RWPE1 (cell line): ENCODE measurements around the gene MMAA.
A peak's percentile ranks its signal among the peaks of the same experiment; 100 is the strongest.
"Not testable (repeated sequence)": the region's sequence is repeated elsewhere in the genome, so short reads cannot be mapped to it uniquely, and the experiment has no call there.

Source experiments
- CTCF ChIA-PET: fragments of 350-600 bp; sonication (Branson Sonifier 250); formaldehyde crosslinking; extraction: SDS; loops from one replicate; lab custom pipeline; 2021; lab: Yijun Ruan, JAX
- POLR2A ChIA-PET: fragments of 400-600 bp; formaldehyde crosslinking; extraction: SDS; loops from one replicate; lab custom pipeline; 2020; ENCODE audit warnings: antibody characterized with exemption; ENCODE audit not compliant: low non-redundant PET; lab: Yijun Ruan, JAX
- DNase-seq: peaks from one replicate; pipeline ENCODE4 v3.0.0; 2012; ENCODE audit warnings: low spot score
- H3K27ac ChIP-seq: fragments of 450-650 bp; 2 replicates; pipeline ENCODE4 v1.5.1; 2017
- TF ChIP-seq, protein P1 (sequence below): fragments of 450-650 bp; conservative IDR thresholded peaks from 2 replicates; pipeline ENCODE4 v1.5.1; 2017; ENCODE audit warnings: low read depth, mild to moderate bottlenecking

MMAA gene

DNA sequence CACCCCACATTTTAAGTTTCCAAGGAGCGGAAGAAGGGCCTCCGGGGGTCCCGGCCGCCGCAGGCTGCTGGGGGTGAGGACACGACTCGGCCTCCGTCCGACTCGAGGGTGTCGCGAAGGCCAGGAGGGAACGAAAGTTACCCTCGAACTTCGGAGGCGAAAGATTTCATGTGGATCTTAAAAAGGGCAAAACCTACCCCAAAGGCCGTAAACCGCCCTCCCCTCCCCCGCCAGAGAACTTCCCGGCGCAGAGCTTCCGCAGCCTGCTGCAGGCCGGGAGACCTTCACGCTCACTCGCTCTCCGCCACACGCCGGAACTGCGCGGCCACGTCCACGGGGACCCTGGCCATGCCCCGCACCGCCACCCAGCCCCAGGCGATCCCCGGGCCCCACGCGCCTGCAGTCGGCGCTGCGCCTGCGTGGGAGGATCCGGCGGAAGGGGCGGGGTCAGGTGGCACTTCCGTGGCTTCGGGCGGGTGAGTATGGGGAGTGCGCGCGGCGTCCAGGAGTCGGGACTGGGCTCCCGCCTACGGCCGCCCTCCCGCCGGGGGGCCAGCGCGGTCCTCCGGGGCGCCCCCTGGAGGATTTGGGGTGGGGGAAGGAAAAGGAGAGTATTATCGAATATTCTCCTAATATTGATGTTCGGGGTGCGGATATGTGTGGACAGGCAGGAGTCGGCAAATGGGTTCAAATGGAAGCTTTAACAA is at the start of gene MMAA:
MMAA (plus strand) TSS at position 454 of the 707 bp plus-strand sequence. CDS start 19,755 bp downstream, outside the sequence.
- peak within 1 kb of the TSS; percentile 91 for H3K27ac ChIP-seq
- DNase-seq = peak; percentile 96
- CTCF ChIA-PET = interaction anchor here (0.6 to 1.1 kb wide), 4 partner anchors 9 to 188 kb away, joined by 3 to 4 read pairs (median 3); no protein-coding TSS in a partner anchor
- POLR2A ChIA-PET = interaction anchor here (0.6 kb wide), 1 partner anchor 376 kb away, joined by 3 read pairs; no protein-coding TSS in a partner anchor
- TF ChIP-seq, protein P1, sequence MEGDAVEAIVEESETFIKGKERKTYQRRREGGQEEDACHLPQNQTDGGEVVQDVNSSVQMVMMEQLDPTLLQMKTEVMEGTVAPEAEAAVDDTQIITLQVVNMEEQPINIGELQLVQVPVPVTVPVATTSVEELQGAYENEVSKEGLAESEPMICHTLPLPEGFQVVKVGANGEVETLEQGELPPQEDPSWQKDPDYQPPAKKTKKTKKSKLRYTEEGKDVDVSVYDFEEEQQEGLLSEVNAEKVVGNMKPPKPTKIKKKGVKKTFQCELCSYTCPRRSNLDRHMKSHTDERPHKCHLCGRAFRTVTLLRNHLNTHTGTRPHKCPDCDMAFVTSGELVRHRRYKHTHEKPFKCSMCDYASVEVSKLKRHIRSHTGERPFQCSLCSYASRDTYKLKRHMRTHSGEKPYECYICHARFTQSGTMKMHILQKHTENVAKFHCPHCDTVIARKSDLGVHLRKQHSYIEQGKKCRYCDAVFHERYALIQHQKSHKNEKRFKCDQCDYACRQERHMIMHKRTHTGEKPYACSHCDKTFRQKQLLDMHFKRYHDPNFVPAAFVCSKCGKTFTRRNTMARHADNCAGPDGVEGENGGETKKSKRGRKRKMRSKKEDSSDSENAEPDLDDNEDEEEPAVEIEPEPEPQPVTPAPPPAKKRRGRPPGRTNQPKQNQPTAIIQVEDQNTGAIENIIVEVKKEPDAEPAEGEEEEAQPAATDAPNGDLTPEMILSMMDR = peak; percentile 80

DNA sequence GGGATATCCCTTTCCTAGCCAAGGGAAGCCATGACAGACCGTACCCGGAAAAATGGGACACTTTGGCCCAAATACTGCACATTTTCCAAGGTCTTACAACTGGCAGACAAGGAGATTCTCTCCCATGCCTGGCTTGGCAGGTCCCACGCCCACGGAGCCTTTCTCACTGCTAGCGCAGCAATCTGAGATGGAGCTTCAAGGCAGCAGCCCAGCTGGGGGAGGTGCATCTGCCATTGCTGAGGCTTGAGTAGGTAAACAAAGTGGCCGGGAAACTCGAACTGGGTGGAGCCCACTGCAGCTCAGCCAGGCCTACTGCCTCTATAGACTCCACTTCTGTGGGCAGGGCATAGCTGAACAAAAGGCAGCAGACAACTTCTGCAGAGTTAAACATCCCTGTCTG is 44.6 kb upstream of the MMAA start:
- DNase-seq, POLR2A ChIA-PET, H3K27ac ChIP-seq: not testable (repeated sequence)
- CTCF ChIA-PET = interaction anchor here (0.5 to 0.7 kb wide), 2 partner anchors 9 to 231 kb away, joined by 3 read pairs; no protein-coding TSS in a partner anchor

DNA sequence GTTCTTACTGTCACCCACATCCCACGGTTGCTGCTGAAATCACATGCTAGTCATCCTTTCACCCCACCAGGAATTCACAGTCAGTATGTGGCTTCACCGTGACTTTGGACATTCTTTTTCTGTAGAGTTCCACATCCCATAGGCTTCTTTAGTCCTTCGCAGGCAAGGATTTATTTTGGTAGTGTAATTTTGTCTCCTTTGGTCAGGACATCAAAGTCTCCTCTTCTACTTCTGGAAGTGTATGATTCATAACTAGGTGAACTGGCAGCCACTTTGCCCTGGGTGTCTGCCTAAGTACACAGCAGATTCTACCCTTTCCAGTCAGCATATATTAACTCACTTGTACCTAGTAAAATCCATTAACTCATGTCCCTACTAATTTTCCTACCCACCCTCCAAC is 38.3 kb upstream of the MMAA start:
- TF ChIP-seq, protein P1 = no peak
- no peak overlapping the region for H3K27ac ChIP-seq
- DNase-seq = no peak
- ChIA-PET POLR2A (no interaction called here), CTCF (no interaction called here)

DNA sequence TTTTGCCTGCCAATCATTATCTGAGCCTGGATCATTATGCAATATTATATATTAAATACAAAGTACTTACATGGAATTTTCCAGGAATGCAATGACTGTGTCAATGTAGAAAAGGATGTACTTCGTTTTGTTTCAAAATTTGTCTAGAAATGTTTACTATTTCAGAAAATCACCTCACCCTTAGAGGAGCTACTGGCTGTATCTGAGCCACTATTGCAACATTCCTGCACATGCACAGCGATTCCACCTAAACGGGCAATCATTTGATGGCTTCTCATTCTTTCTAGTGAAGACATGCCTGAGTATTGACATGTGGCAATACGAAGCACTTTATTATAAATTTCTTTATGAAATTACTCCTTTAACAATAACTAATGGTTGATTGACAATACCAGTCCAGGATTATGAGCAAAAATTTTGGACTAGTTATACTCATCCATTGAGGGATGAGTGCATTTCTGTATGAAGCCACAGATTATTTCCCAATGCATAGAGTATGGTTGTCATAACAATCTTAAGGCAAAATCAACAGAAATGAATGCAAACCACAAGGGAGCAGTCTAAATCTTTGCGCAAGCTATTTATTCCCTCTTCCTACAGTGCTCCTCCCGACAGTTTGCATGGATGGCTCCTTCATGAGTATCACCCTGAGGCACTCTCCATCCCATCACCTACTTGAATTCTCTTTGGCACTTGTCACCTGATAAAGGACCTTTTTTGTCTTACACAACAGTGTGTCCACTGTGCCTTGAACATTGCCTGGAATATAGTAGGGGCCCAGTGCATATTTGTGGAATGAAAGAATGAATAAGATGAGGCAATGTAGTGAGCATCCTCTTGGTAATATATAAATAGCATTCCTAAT is 35.8 kb upstream of the MMAA start:
- DNase-seq = no peak
- TF ChIP-seq, protein P1 = no peak
- ChIA-PET POLR2A (no interaction called here), CTCF (interaction anchor here (0.7 kb wide), 1 partner anchor 9 kb away, joined by 3 read pairs; no protein-coding TSS in a partner anchor)
- no peak overlapping the region for H3K27ac ChIP-seq

DNA sequence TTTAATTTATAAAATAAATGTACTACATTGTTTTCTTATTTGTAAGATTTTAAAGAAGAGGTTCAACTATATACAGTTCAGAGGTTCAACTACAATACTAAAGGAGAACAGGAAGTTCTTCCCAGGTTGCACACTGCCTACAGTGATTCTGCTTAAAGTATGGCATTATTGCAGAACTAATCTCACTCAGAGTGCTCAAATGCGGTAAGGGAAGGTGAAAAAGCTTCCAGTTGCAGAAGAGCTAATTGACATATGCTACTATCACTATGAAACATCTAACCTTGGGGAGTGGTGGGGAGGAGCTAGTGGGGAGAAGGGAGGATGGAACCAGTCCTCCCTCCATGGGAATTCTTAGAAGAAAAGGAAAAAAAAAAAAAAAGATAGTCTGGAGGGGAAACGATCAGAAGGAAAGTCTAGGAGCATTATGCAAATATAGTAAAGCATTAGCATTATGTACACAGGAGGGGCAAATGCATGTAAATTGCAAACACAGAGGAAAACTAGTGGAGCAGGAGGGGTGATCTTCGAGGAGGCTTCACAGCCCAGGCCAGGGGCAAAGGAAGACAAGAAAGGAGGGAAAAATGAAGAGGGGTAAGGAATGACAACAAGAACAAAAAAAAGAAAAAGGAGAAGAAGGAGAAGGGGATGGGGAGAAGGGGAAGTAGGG is 32.0 kb upstream of the MMAA start:
- H3K27ac ChIP-seq = no peak overlapping the region
- TF ChIP-seq, protein P1 = no peak
- no peak for DNase-seq
- CTCF ChIA-PET = no interaction called here
- POLR2A ChIA-PET = no interaction called here

DNA sequence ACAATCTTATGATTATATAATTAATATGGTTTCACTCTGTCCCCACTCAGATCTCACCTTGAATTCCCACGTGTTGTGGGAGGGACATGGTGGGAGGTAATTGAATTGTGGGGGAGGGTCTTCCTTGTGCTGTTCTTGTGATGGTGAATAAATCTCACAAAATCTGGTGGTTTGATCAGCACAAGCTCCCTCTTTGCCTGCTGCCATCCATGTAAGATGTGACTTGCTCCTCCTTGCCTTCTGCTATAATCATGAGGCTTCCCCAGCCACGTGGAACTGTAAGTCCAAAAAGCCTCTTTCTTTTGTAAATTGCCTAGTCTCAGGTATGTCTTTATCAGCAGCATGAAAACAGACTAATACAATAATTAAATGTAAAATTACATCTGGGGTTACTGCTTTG is 29.8 kb upstream of the MMAA start:
- H3K27ac ChIP-seq, DNase-seq, POLR2A ChIA-PET, CTCF ChIA-PET: not testable (repeated sequence)
